Measurements from ENCODE around the gene CST5.
"Not testable (repeated sequence)": the region's sequence is repeated elsewhere in the genome, so short reads cannot be mapped to it uniquely, and the experiment has no call there.

The CST5 gene

GRCh38 chr20:23887856-23888255 is 8.3 kb upstream of the CST5 start:
- no peak for DNase-seq

DNA sequence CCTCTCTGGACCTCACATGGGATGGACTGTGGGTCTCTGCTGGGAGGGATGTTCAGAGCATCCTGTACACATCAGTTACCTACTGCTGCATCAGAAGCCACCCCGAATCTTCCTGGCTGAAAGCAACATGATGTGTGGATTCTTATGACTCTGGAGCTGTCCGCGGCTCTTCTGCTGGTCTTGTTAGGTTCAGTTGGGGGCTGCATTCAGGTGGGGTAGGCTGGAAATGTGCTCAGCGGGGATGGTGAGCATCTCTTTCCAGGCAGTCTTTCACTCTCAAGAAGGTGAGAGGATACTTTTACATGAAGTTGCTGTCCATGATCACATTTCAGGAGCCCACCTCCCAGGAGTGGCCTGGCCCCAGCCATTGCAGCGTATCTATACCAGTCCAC is 5.2 kb upstream of the CST5 start:
- DNase-seq = no peak

DNA sequence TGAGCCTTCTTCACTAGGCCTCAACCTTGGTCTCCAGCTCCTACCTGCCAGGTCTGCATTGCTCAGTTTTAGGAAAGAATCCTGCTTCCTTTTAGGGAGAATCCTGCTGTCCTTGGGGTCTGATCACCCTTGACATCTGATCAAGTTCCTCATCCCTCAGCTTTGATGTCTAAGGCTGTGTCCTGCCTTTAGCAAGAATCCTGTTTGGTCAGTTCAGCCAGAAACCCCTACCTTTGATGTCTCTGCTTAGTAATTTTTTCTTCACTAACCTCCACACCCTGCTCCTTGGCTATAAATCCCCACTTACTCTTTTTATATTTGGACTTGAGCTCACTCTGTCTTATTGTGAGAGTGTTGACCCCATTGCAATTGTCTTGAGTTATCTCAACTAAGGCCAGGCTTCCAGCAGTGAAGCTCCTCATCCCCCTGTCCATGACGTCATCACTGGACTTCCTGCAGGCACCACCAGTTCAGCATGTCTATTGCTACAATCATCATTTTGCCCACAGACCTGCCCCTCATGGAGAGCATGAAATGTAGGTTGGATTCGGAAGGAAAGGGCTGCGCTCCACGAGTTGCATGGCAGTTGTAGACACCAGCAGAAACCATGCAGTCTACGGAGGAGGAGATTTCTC is 4.7 kb upstream of the CST5 start:
- DNase-seq = no peak

- no peak for DNase-seq
These were observed 1.8 kb upstream of the CST5 start for GRCh38 chr20:23881371-23881770.

GRCh38 chr20:23880417-23880816 is 869 bp upstream of the CST5 start:
- no peak for DNase-seq

DNA sequence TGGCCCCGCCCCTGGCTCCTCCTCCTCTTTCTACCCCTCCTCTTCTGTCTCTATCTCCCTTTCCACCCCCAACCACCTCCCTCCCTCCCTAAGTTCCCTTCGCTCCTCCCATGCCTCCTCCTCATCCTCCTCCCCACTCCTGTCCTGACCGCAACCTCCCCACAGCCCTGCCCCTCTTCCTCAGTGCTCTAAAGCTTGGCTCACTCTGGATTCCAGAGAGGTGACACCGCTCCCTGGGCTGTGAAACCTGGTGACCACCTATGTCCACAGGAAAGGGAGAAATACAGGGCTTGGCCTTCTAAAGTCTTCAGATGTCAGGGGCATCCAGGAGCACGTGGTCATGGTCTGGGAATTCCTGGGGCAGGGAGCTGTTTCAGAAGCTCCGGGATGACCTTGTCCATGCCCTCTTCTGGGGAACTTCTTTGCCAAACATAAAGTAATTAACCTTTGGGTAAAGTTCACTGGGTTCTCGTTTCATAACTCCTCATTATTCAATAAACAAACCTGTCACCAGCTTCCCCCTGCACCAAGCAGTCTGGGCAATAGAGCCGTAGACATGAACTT is 345 bp upstream of the CST5 start:
- DNase-seq = no peak

GRCh38 chr20:23878787-23879186 is 761 bp downstream of the CST5 start:
- DNase-seq = no peak

DNA sequence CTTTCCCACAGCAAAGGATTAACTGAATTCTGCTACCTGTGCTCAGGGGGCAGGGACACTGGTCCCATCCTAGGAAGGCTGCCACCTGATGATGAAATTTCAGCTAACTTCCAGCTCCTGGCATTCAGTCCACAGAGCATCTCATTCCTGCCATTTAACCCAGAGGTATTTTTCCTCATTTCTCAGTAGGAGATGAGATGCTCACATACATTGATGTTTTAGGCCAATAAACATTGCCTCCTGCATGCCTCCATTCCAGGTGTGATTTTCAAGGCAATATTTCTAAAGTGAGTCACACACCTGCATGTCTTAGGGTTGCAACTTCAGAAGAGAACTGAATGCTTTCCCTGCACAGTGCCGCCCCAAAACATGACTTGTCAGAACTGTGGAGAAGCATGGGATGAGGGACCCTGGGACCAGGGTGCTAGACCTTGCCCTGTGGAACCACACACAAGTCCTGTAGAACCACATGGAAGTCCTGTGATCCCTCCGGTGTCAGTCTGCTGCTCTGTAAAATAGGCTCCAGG is 1.5 kb downstream of the CST5 start:
- not testable (repeated sequence) for DNase-seq

DNA sequence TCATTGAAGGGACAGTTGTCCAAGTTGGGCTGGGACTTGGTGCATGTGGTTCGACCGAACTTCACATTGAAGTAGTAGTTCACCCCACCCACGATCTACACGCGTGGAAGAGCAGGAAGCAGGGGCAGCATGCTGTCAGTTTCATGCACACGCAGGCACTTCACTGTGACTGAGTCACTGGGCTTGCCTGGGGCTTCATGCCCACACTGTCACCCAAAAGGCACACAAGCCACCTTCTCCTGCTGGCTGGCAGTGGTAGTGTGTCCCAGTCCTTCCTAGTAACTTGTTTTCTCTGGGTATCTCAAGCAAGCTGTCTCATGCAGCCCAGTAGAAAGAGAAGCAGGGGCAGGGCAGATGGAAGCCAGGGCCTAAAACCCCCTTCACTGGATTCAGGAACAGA is 2.0 kb downstream of the CST5 start:
- no peak for DNase-seq

GRCh38 chr20:23875606-23876237 is 3.8 kb downstream of the CST5 start:
- no peak for DNase-seq

DNA sequence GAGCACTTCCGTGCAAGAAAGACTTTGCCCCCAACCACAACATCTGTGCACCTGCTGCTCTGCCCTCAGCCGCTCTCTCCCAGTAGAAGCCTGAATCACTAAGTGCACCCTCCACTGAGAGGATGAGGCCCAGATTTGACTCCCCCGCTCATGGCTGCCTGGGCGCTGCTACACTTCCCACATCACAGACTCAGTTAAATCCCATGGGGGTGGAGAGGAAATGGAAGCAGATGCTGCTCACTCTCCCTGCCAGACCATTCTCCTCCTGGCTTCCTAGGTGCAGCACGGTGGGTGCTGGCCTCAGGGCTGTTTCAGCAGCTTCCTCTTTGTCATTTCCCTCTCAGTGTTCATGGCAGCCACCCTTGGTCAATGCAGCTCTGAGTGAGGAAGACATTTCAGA is 4.8 kb downstream of the CST5 start:
- no peak for DNase-seq

- no peak for DNase-seq
These were observed 6.1 kb downstream of the CST5 start for GRCh38 chr20:23873370-23874015.

DNA sequence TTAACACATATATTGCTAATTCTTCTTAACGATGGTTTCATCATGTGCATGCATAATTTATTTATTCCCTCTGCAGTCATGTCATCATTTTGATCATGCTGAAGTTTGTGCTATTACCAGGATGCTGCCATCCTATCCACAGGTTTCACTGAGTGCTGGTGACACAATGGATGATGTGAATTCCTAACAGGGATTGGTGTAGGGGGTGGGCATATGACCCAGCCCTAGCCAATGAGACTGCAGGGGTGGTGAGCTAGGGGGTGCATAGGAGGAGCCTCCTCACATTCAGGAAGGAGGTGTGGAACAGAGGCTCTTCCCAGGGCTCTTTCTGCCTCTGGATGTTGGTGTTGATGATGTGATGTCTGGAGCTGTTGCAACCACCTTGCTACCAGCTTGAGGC is 7.5 kb downstream of the CST5 start:
- no peak for DNase-seq

DNA sequence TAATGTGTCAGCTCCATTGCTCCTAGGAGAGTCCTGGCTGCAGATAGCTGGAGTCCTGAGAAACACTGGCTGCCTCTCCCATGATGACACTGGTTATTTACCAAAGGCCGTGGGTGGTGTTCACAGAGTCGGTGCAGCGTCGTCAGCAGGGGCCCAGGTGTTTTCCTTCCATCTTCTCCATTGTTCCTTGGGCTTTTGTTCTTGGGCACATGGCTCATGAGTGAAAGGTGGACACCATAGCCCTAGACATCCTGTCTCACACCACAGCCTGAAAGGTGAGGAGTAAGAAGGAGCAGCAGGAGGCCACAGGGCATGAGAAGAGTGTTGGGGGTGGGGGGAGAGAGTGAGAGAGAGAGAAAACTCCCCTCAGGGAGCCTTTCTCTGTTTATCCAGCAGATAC is 9.1 kb downstream of the CST5 start:
- no peak for DNase-seq

GRCh38 chr20:23869520-23869919 is 10.0 kb downstream of the CST5 start:
- no peak for DNase-seq

DNA sequence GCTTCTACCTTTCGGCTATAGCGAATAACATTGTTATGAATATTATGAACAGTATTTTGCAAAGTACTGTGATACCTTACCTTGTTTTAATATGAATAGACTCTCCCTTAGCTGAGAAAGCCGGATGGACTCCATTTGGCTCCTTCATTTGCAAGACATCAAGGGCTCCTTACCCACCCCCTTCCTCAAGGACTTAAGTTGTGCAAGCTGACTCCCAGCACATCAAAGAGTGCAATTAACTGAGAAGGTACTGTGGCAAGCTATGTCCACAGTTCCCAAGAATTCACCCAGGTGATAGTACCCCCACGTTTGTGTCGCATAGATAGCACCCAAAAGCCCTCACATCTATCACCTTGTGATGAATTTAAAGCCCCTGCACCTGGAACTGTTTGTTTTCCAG is 11.2 kb downstream of the CST5 start:
- DNase-seq = no peak

DNA sequence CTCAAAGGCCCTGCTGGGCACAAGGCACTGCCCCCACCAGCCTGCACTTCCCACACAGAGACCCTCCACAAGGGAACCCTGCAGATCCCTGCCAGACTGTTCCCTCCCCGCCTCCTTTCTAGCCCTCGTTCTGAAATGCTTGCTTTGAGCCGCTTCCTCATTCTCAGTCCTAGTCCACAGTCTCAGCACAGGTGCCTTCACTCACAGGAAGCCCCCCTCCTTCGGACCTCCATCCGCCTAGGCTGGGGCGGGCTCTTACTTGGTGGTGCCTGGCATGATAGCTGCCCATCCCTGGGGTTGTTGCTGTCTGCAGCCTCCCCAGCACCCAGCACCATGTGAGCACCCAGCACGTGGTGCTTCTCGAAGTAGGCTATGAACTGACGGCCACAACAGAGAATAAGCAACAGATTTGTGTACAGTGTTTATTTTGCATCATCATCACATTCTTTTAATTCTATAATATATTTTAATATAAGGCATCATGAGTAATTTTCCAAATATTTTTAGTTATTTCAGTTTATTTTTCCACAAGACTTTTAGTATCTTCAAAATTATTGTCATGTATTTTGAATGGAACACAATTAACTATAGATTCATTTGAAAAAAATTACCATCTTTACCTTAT is 12.3 kb downstream of the CST5 start:
- DNase-seq = no peak

GRCh38 chr20:23860771-23861170 is 18.8 kb downstream of the CST5 start:
- DNase-seq = not testable (repeated sequence)

- DNase-seq = no peak
These were observed 21.5 kb downstream of the CST5 start for GRCh38 chr20:23857962-23858595.

- no peak for DNase-seq
These were observed 22.8 kb downstream of the CST5 start for GRCh38 chr20:23856736-23857135.

- DNase-seq = no peak
These were observed 23.3 kb downstream of the CST5 start for GRCh38 chr20:23856226-23856625.

DNA sequence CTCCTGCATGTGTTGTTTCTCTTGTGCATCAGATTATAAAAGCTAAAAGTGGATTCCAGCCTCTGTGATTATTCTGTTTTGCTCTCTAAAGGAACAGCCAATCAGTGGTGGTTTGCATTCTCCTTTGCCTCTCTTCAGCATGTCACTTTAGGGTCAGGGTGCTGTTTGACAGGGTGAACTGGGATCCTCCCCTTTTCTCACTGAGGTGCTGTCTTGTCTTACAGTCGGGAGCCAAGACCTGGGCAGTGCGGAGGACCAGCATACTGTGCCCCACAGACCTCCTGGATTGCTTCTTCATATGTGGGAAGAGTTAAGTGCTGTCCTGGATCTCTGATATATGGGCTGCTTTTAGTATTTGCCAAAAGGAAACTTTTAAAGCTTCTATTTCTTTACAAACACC is 37.9 kb downstream of the CST5 start:
- no peak for DNase-seq

DNA sequence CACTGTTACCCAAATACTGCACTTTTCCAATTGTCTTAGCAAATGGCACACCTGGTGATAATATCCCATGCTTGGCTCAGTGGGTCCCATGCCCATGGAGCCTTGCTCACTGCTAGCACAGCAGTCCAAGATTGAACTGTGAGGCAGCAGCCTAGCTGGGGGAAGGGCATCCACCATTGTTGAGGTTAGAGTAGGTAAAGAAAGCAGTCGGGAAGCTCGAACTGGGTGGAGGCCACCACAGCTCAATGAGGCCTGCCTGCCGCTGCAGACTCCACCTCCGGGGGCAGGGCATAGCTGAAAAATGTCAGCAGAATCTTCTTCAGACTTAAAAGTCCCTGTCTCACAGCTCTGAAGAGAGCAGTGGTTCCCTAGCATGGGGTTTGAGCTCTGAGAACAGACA is 43.8 kb downstream of the CST5 start:
- DNase-seq = no peak

All from stimulated activated CD4-positive, alpha-beta T cell treated with anti-CD3 and anti-CD28 coated beads, Interleukin-1b, Interleukin-23, amount 100 ng/mL, for 48 hours (primary cell).